Measurements from ENCODE around the gene SNTB2.

DNA sequence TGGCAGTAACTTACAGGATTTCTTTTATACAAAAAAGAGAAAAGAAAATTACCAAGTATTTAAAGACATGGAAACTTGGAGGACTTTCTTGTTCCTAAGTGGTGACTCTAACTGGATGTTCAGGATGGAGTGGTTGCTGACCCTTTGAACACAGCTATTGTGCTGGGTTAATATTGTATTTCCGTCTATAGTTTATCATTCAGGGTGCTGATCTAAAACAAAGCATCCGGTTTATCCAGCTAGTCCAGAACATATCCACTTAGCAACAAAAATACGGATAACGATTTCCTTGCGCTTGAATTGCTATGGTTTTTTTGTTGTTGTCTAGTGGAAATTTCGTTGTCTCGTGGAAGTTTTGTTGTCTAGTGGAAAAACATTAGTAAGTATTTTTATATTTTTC, 38.2 kb downstream of the SNTB2 start:
- TF ChIP-seq, protein P1, sequence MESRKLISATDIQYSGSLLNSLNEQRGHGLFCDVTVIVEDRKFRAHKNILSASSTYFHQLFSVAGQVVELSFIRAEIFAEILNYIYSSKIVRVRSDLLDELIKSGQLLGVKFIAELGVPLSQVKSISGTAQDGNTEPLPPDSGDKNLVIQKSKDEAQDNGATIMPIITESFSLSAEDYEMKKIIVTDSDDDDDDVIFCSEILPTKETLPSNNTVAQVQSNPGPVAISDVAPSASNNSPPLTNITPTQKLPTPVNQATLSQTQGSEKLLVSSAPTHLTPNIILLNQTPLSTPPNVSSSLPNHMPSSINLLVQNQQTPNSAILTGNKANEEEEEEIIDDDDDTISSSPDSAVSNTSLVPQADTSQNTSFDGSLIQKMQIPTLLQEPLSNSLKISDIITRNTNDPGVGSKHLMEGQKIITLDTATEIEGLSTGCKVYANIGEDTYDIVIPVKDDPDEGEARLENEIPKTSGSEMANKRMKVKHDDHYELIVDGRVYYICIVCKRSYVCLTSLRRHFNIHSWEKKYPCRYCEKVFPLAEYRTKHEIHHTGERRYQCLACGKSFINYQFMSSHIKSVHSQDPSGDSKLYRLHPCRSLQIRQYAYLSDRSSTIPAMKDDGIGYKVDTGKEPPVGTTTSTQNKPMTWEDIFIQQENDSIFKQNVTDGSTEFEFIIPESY (IDR thresholded peaks at IDR 0.05), result no peak
- TF ChIP-seq, protein P2, sequence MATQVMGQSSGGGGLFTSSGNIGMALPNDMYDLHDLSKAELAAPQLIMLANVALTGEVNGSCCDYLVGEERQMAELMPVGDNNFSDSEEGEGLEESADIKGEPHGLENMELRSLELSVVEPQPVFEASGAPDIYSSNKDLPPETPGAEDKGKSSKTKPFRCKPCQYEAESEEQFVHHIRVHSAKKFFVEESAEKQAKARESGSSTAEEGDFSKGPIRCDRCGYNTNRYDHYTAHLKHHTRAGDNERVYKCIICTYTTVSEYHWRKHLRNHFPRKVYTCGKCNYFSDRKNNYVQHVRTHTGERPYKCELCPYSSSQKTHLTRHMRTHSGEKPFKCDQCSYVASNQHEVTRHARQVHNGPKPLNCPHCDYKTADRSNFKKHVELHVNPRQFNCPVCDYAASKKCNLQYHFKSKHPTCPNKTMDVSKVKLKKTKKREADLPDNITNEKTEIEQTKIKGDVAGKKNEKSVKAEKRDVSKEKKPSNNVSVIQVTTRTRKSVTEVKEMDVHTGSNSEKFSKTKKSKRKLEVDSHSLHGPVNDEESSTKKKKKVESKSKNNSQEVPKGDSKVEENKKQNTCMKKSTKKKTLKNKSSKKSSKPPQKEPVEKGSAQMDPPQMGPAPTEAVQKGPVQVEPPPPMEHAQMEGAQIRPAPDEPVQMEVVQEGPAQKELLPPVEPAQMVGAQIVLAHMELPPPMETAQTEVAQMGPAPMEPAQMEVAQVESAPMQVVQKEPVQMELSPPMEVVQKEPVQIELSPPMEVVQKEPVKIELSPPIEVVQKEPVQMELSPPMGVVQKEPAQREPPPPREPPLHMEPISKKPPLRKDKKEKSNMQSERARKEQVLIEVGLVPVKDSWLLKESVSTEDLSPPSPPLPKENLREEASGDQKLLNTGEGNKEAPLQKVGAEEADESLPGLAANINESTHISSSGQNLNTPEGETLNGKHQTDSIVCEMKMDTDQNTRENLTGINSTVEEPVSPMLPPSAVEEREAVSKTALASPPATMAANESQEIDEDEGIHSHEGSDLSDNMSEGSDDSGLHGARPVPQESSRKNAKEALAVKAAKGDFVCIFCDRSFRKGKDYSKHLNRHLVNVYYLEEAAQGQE (IDR thresholded peaks at IDR 0.05), result no peak
- TF ChIP-seq, protein P3, sequence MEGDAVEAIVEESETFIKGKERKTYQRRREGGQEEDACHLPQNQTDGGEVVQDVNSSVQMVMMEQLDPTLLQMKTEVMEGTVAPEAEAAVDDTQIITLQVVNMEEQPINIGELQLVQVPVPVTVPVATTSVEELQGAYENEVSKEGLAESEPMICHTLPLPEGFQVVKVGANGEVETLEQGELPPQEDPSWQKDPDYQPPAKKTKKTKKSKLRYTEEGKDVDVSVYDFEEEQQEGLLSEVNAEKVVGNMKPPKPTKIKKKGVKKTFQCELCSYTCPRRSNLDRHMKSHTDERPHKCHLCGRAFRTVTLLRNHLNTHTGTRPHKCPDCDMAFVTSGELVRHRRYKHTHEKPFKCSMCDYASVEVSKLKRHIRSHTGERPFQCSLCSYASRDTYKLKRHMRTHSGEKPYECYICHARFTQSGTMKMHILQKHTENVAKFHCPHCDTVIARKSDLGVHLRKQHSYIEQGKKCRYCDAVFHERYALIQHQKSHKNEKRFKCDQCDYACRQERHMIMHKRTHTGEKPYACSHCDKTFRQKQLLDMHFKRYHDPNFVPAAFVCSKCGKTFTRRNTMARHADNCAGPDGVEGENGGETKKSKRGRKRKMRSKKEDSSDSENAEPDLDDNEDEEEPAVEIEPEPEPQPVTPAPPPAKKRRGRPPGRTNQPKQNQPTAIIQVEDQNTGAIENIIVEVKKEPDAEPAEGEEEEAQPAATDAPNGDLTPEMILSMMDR (IDR thresholded peaks at IDR 0.05; ENCODE audit: low read depth, low read length, missing input control), result no peak

Measured in liver (tissue), 2 donors.